Astrocyte (in vitro differentiated cells and primary cell): ENCODE measurements around the gene SLIT3. TPM values are rescaled to one million over a fixed set of nuclear protein-coding genes. Genes with fewer than 3 reads are reported as not detected.

Source experiments
- DNase-seq: peaks from one replicate; pipeline ENCODE4 v3.0.0-alpha.2; 2010; ENCODE audit warnings: low read depth
- FAIRE-seq: peaks from 2 replicates; lab custom pipeline; 2011; peaks lifted over from hg19 to GRCh38; lab: Jason Lieb, UNC
- H2AFZ ChIP-seq: 2 replicates; pipeline ENCODE4 v1.6.0; 2012; ENCODE audit warnings: low read depth, low read length, inconsistent platforms
- H3K27ac ChIP-seq: 2 replicates; pipeline ENCODE4 v1.5.1; 2011; ENCODE audit warnings: low read depth, low read length, inconsistent platforms
- H3K27me3 ChIP-seq: 2 replicates; pipeline ENCODE4 v1.6.0; 2011; ENCODE audit warnings: low read length, inconsistent platforms; ENCODE audit not compliant: insufficient read depth
- H3K36me3 ChIP-seq: 2 replicates; pipeline ENCODE4 v1.5.1; 2011; ENCODE audit warnings: low read length, inconsistent platforms; ENCODE audit not compliant: insufficient read depth
- H3K4me1 ChIP-seq: 2 replicates; pipeline ENCODE4 v1.5.1; 2011; ENCODE audit warnings: low read length, inconsistent platforms; ENCODE audit not compliant: insufficient read depth
- H3K4me2 ChIP-seq: 2 replicates; pipeline ENCODE4 v1.6.0; 2012; ENCODE audit warnings: low read length, inconsistent platforms
- H3K4me3 ChIP-seq: 2 replicates; pipeline ENCODE4 v1.5.1; 2011; ENCODE audit warnings: low read depth, mild to moderate bottlenecking, low read length, inconsistent platforms; ENCODE audit not compliant: insufficient read depth
- H3K79me2 ChIP-seq: 2 replicates; pipeline ENCODE4 v1.6.0; 2012; ENCODE audit warnings: mild to moderate bottlenecking, low read length, inconsistent platforms; ENCODE audit not compliant: insufficient read depth
- H3K9ac ChIP-seq: 2 replicates; pipeline ENCODE4 v1.6.0; 2012; ENCODE audit warnings: mild to moderate bottlenecking, low read length, inconsistent platforms
- H3K9me3 ChIP-seq: 2 replicates; pipeline ENCODE4 v1.5.1; 2012; ENCODE audit warnings: low read depth, mild to moderate bottlenecking, low read length, inconsistent platforms; ENCODE audit not compliant: insufficient read depth
- H4K20me1 ChIP-seq: 2 replicates; pipeline ENCODE4 v1.6.0; 2012; ENCODE audit warnings: low read length, inconsistent platforms; ENCODE audit not compliant: insufficient read depth
- H3K27ac Mint-ChIP-seq: one replicate; pipeline ENCODE4 v1.8.0; 2021; ENCODE audit warnings: mild to moderate bottlenecking, mixed read lengths; ENCODE audit not compliant: unreplicated experiment
- H3K27me3 Mint-ChIP-seq: one replicate; pipeline ENCODE4 v1.8.0; 2021; ENCODE audit warnings: low read depth, mixed read lengths; ENCODE audit not compliant: unreplicated experiment
- H3K36me3 Mint-ChIP-seq: one replicate; pipeline ENCODE4 v1.8.0; 2021; ENCODE audit warnings: low read depth, mixed read lengths; ENCODE audit not compliant: unreplicated experiment
- H3K4me1 Mint-ChIP-seq: one replicate; pipeline ENCODE4 v1.8.0; 2021; ENCODE audit warnings: low read depth, mixed read lengths; ENCODE audit not compliant: unreplicated experiment
- H3K4me3 Mint-ChIP-seq: one replicate; pipeline ENCODE4 v1.8.0; 2021; ENCODE audit warnings: mild to moderate bottlenecking, moderate library complexity, mixed read lengths; ENCODE audit not compliant: unreplicated experiment
- H3K9me3 Mint-ChIP-seq: one replicate; pipeline ENCODE4 v1.8.0; 2021; ENCODE audit warnings: mild to moderate bottlenecking, mixed read lengths; ENCODE audit not compliant: unreplicated experiment
- EZH2 ChIP-seq: IDR thresholded peaks from 2 replicates; pipeline ENCODE4 v1.6.1; 2012; ENCODE audit warnings: mild to moderate bottlenecking, low read length, inconsistent platforms; ENCODE audit not compliant: insufficient read depth
- total RNA-seq: library from RNA; stranded (reverse); gene quantifications from 2 replicates; pipeline ENCODE4 v1.2.1, GENCODE V29; 2021
- TF ChIP-seq, protein P1 (sequence below): IDR thresholded peaks from 2 replicates; pipeline ENCODE4 v1.5.1; 2011; ENCODE audit warnings: low read depth, mild to moderate bottlenecking, inconsistent platforms, low read length, moderate library complexity; ENCODE audit not compliant: insufficient read depth

The SLIT3 gene
- total RNA-seq, 1 donor from 2014 or later = 20.7 TPM

GRCh38 chr5:168816661-168817060 lies 484.3 kb downstream of the SLIT3 start:
- Histone ChIP-seq H3K27ac (no peak overlapping the region), H3K4me3 (no peak overlapping the region), H3K79me2 (no peaks in the 10 kb centered on the region), H2AFZ (no peak overlapping the region), H3K27me3 (peaks cover 3% of the 10 kb centered on the region), H3K36me3 (no peaks in the 10 kb centered on the region), H4K20me1 (no peaks in the 10 kb centered on the region), H3K9ac (no peak overlapping the region), H3K4me2 (no peak overlapping the region), H3K9me3 (no peaks in the 10 kb centered on the region), H3K4me1 (no peaks in the 10 kb centered on the region)
- DNase-seq (no peak), FAIRE-seq (no peak)
- Mint-ChIP-seq H3K27ac (no peak overlapping the region), H3K36me3 (peaks cover 14% of the 10 kb centered on the region), H3K4me1 (peaks cover 11% of the 10 kb centered on the region), H3K9me3 (no peaks in the 10 kb centered on the region), H3K27me3 (peaks cover 25% of the 10 kb centered on the region), H3K4me3 (no peak overlapping the region)
- TF ChIP-seq, protein P1, sequence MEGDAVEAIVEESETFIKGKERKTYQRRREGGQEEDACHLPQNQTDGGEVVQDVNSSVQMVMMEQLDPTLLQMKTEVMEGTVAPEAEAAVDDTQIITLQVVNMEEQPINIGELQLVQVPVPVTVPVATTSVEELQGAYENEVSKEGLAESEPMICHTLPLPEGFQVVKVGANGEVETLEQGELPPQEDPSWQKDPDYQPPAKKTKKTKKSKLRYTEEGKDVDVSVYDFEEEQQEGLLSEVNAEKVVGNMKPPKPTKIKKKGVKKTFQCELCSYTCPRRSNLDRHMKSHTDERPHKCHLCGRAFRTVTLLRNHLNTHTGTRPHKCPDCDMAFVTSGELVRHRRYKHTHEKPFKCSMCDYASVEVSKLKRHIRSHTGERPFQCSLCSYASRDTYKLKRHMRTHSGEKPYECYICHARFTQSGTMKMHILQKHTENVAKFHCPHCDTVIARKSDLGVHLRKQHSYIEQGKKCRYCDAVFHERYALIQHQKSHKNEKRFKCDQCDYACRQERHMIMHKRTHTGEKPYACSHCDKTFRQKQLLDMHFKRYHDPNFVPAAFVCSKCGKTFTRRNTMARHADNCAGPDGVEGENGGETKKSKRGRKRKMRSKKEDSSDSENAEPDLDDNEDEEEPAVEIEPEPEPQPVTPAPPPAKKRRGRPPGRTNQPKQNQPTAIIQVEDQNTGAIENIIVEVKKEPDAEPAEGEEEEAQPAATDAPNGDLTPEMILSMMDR = no peak
- TF ChIP-seq EZH2 = no peak

DNA sequence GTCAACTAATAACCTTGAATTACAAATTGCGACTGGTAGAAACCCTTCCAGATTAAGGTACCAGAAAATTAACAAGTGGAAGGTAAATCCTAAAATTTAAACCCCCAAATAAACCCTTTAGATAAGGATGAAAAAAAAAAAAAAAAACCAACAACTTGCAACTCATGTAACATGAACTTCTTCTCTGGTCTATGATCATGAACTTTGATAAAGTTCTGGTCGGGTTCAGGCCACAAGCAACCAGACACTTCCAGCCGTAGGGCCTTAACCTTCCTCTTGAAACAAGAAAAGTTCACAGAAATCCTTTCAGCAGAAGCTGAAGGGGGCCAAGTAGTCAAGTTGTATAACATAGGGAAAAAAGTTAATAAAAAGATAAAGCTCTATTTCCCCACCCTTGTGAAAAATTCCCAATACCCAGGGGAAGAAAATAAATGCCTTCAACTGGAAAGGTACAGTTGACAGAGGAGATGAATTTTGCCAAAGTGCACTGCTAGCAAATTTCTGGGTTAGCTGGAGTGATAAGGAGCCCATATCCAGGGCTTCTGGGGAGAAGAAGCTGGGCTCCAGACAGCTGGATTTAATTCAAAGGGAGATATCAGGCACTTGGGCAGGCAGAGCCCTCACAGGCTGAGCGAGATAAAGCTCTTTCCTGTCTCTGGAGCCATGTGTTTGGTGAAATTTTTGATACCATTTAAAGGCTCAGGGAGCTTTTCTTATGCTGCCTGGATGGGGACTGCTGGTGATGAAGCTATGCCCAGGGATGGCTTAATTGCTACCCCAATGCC lies 487.6 kb downstream of the SLIT3 start:
- no peaks in the 10 kb centered on the region for H3K79me2 ChIP-seq
- no peak overlapping the region for H3K27ac ChIP-seq
- Mint-ChIP-seq H3K4me1 (peaks cover 2% of the 10 kb centered on the region), H3K27me3 (peaks cover 25% of the 10 kb centered on the region), H3K4me3 (no peak overlapping the region), H3K36me3 (peaks cover 12% of the 10 kb centered on the region), H3K27ac (no peak overlapping the region), H3K9me3 (peaks cover 2% of the 10 kb centered on the region)
- no peak for FAIRE-seq
- H3K36me3 ChIP-seq = no peaks in the 10 kb centered on the region
- no peaks in the 10 kb centered on the region for H3K27me3 ChIP-seq
- H3K9ac ChIP-seq = no peak overlapping the region
- no peaks in the 10 kb centered on the region for H3K9me3 ChIP-seq
- no peaks in the 10 kb centered on the region for H3K4me1 ChIP-seq
- TF ChIP-seq EZH2 = no peak
- TF ChIP-seq, protein P1 = no peak
- no peaks in the 10 kb centered on the region for H4K20me1 ChIP-seq
- H2AFZ ChIP-seq = no peak overlapping the region
- H3K4me3 ChIP-seq = no peak overlapping the region
- DNase-seq = no peak
- H3K4me2 ChIP-seq = no peak overlapping the region

GRCh38 chr5:168810641-168811040 lies 490.3 kb downstream of the SLIT3 start:
- Histone ChIP-seq H3K27me3 (no peaks in the 10 kb centered on the region), H3K4me3 (no peak overlapping the region), H3K36me3 (no peaks in the 10 kb centered on the region), H2AFZ (no peak overlapping the region), H3K9me3 (no peaks in the 10 kb centered on the region), H4K20me1 (no peaks in the 10 kb centered on the region), H3K79me2 (no peaks in the 10 kb centered on the region), H3K4me1 (no peaks in the 10 kb centered on the region), H3K9ac (no peak overlapping the region), H3K27ac (no peak overlapping the region), H3K4me2 (no peak overlapping the region)
- Mint-ChIP-seq H3K4me1 (peaks cover 3% of the 10 kb centered on the region), H3K36me3 (peaks cover 9% of the 10 kb centered on the region), H3K4me3 (no peak overlapping the region), H3K27ac (no peak overlapping the region), H3K9me3 (peaks cover 2% of the 10 kb centered on the region), H3K27me3 (peaks cover 21% of the 10 kb centered on the region)
- FAIRE-seq (no peak), DNase-seq (no peak)
- TF ChIP-seq, protein P1 = no peak
